GM19099 (cell line): ENCODE results near the gene IL20RA.

Source experiments
- POLR2A ChIP-seq: IDR thresholded peaks from 3 replicates; pipeline ENCODE4 v1.6.1; 2011; ENCODE audit warnings: low read depth; ENCODE audit not compliant: insufficient read length; ENCODE audit errors: extremely low read depth

Gene IL20RA

GRCh38 chr6:136971609-136972008 is 73.2 kb downstream of the IL20RA start:
- TF ChIP-seq POLR2A = no peak

GRCh38 chr6:136969930-136970329 is 74.8 kb downstream of the IL20RA start:
- TF ChIP-seq POLR2A = no peak

GRCh38 chr6:136969433-136969832 is 75.3 kb downstream of the IL20RA start:
- no peak for TF ChIP-seq POLR2A

- TF ChIP-seq POLR2A = no peak
These were observed 75.9 kb downstream of the IL20RA start for GRCh38 chr6:136968837-136969236.

- no peak for TF ChIP-seq POLR2A
These were observed 76.7 kb downstream of the IL20RA start for GRCh38 chr6:136967876-136968752.

GRCh38 chr6:136964398-136964797 is 80.4 kb downstream of the IL20RA start:
- TF ChIP-seq POLR2A = no peak

GRCh38 chr6:136963259-136963658 is 81.5 kb downstream of the IL20RA start:
- no peak for TF ChIP-seq POLR2A

- no peak for TF ChIP-seq POLR2A
These were observed 82.1 kb downstream of the IL20RA start for GRCh38 chr6:136962661-136963060.

- no peak for TF ChIP-seq POLR2A
These were observed 82.9 kb downstream of the IL20RA start for GRCh38 chr6:136961848-136962247.

GRCh38 chr6:136960781-136961180 is 84.0 kb downstream of the IL20RA start:
- no peak for TF ChIP-seq POLR2A

GRCh38 chr6:136959471-136959891 is 85.3 kb downstream of the IL20RA start:
- TF ChIP-seq POLR2A = no peak

GRCh38 chr6:136958168-136958567 is 86.6 kb downstream of the IL20RA start:
- no peak for TF ChIP-seq POLR2A

- no peak for TF ChIP-seq POLR2A
These were observed 87.9 kb downstream of the IL20RA start for GRCh38 chr6:136956590-136957544.

GRCh38 chr6:136955123-136955522 is 89.6 kb downstream of the IL20RA start:
- no peak for TF ChIP-seq POLR2A

GRCh38 chr6:136952714-136953260 is 92.0 kb downstream of the IL20RA start:
- TF ChIP-seq POLR2A = no peak
